Renal cortical epithelial cell (primary cell): ENCODE results near the gene FKBP5. TPM values are rescaled to one million over a fixed set of nuclear protein-coding genes. Genes with fewer than 3 reads are reported as not detected.

ENCODE experiments used
- DNase-seq: peaks from one replicate; pipeline ENCODE4 v3.0.0-alpha.2; 2011; ENCODE audit warnings: low read depth
- total RNA-seq: library from RNA; depleted of rRNA; stranded (reverse); fragments of >200 nt; gene quantifications from 2 replicates; pipeline ENCODE4 v1.2.3, GENCODE V29; 2014

The FKBP5 gene
- total RNA-seq, 1 donor from 2014 or later: 146 TPM

GRCh38 chr6:35665573-35665972 lies 23.1 kb downstream of the FKBP5 start:
- no peak for DNase-seq

GRCh38 chr6:35664945-35665344 lies 23.8 kb downstream of the FKBP5 start:
- no peak for DNase-seq

GRCh38 chr6:35663447-35664235 lies 25.1 kb downstream of the FKBP5 start:
- DNase-seq: peak; percentile 54

- DNase-seq: no peak
Observed at GRCh38 chr6:35662999-35663398, 25.7 kb downstream of the FKBP5 start.

- DNase-seq: no peak
Observed at GRCh38 chr6:35654883-35655282, 33.8 kb downstream of the FKBP5 start.

- no peak for DNase-seq
Observed at GRCh38 chr6:35651244-35651643, 37.5 kb downstream of the FKBP5 start.

- no peak for DNase-seq
Observed at GRCh38 chr6:35650015-35650414, 38.7 kb downstream of the FKBP5 start.

- no peak for DNase-seq
Observed at GRCh38 chr6:35648203-35648602, 40.5 kb downstream of the FKBP5 start.

- DNase-seq: no peak
Observed at GRCh38 chr6:35647400-35647799, 41.3 kb downstream of the FKBP5 start.

- no peak for DNase-seq
Observed at GRCh38 chr6:35643162-35643535, 45.6 kb downstream of the FKBP5 start.

GRCh38 chr6:35642471-35643161 lies 46.1 kb downstream of the FKBP5 start:
- DNase-seq: no peak

GRCh38 chr6:35640017-35640664 lies 48.6 kb downstream of the FKBP5 start:
- DNase-seq: peak; percentile 73

- DNase-seq: no peak
Observed at GRCh38 chr6:35638679-35639078, 50.0 kb downstream of the FKBP5 start.

GRCh38 chr6:35637911-35638310 lies 50.8 kb downstream of the FKBP5 start:
- DNase-seq: no peak

GRCh38 chr6:35635601-35636597 lies 52.8 kb downstream of the FKBP5 start:
- no peak for DNase-seq

- no peak for DNase-seq
Observed at GRCh38 chr6:35634316-35634715, 54.4 kb downstream of the FKBP5 start.

GRCh38 chr6:35633579-35634089 lies 55.1 kb downstream of the FKBP5 start:
- no peak for DNase-seq

- no peak for DNase-seq
Observed at GRCh38 chr6:35629876-35630378, 58.8 kb downstream of the FKBP5 start.

GRCh38 chr6:35626401-35626800 lies 62.3 kb downstream of the FKBP5 start:
- DNase-seq: no peak

- DNase-seq: no peak
Observed at GRCh38 chr6:35624341-35625070, 64.2 kb downstream of the FKBP5 start.
